Fibroblast of mammary gland (primary cell): ENCODE data around the gene CSNK1A1L.
A peak's percentile ranks its signal among the peaks of the same experiment; 100 is the strongest.

Experiments
- DNase-seq: peaks from one replicate; pipeline ENCODE4 v3.0.0-alpha.2; 2010; ENCODE audit warnings: low read depth
- H3K4me3 ChIP-seq: 2 replicates; pipeline ENCODE4 v1.5.1; 2011; ENCODE audit warnings: low read depth, mild to moderate bottlenecking, low read length, moderate library complexity; ENCODE audit not compliant: control insufficient read depth
- TF ChIP-seq, protein P1 (sequence below): conservative IDR thresholded peaks from 2 replicates; pipeline ENCODE4 v1.5.1; 2011; ENCODE audit warnings: low read depth, low read length, inconsistent platforms; ENCODE audit not compliant: control insufficient read depth, insufficient read depth

Gene CSNK1A1L

DNA sequence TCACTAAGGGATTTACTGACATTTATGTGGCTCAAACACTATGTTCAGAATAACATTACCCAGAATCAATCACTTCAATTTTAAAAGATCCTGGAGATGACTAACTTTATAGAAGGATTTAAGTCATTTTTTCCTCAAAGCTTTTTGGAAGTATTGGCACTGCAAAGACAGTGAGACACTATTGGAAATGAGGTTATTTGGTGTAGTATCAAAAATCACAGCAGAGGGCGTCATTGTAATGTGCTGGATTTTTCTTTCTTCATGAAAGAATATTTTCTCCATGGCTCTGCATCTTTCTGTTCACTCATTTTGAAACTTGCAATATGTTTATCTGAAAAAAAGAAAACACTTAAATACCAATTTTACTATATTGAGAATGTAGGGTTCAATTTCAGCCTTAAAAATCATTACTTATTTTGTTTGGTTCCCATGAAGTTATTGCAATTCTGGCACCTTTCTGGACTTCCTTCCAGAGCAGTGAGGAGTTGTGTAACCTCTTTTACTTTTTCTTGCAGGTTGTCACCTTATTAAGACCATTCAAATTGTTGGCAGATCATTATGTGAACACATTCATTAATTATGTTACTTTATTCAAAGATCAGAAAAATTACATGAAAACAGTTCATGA, 3.7 kb upstream of the CSNK1A1L start:
- H3K4me3 ChIP-seq: no peak overlapping the region
- TF ChIP-seq, protein P1, sequence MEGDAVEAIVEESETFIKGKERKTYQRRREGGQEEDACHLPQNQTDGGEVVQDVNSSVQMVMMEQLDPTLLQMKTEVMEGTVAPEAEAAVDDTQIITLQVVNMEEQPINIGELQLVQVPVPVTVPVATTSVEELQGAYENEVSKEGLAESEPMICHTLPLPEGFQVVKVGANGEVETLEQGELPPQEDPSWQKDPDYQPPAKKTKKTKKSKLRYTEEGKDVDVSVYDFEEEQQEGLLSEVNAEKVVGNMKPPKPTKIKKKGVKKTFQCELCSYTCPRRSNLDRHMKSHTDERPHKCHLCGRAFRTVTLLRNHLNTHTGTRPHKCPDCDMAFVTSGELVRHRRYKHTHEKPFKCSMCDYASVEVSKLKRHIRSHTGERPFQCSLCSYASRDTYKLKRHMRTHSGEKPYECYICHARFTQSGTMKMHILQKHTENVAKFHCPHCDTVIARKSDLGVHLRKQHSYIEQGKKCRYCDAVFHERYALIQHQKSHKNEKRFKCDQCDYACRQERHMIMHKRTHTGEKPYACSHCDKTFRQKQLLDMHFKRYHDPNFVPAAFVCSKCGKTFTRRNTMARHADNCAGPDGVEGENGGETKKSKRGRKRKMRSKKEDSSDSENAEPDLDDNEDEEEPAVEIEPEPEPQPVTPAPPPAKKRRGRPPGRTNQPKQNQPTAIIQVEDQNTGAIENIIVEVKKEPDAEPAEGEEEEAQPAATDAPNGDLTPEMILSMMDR: peak; percentile 80
- DNase-seq: peak; percentile 65

DNA sequence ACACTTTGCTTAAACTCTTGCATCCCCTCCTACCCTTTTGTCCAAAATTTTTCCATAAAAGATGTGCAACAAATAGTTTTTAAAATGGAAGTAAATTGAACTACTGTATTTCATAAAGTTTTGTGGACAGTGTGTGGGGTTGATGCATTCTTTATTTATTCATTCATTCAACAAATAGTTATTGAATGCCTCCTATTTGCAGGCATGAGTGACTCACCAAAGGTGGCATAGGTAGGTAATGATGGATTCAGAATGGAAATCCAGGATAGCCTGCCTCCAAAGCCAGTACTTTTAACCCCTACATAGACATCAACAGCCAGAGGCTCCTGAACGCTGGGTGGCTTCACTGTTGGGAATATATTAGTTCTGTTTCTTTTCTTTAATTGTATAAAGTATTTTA, 2.4 kb upstream of the CSNK1A1L start:
- TF ChIP-seq, protein P1: no peak
- no peak for DNase-seq
- H3K4me3 ChIP-seq: no peak overlapping the region

DNA sequence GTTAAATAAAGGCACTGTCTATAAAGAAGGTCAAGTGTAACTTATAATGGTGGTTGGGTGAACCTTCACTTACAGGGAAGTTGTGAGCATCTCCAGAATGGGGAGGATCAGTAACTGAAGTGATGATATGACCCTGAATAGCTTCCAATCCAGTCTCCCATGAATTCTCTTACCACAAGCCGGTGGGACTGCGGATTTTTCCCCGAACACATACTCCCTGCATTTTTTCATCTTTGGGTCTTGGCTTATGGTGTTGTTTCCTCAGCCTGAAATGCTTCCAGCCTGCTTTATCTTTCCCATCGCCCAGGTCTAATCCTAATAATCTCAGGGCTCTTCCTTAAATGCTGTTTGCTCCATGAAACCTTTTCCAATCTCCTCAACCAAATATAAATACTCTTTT, 2.0 kb upstream of the CSNK1A1L start:
- no peak overlapping the region for H3K4me3 ChIP-seq
- no peak for DNase-seq
- TF ChIP-seq, protein P1: no peak

DNA sequence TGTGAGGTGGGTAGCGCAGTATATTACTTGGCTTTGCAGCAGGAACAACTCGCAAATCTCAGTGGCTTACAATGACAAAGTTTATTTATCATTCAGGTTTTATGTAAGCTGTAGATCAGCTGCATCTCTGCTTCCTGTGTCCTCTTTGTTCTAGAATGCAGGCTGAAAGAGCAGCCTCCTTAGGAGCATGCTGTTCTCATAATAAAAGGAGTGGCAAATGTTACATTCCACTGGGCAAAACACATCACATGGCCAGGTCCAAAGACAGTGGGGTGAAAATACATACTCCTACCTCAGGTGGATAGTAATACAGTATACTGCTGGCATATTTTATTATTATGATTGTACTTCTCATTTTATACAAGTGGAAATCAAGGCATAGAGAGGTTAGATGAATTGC, 1.2 kb upstream of the CSNK1A1L start:
- TF ChIP-seq, protein P1: no peak
- no peak overlapping the region for H3K4me3 ChIP-seq
- no peak for DNase-seq

DNA sequence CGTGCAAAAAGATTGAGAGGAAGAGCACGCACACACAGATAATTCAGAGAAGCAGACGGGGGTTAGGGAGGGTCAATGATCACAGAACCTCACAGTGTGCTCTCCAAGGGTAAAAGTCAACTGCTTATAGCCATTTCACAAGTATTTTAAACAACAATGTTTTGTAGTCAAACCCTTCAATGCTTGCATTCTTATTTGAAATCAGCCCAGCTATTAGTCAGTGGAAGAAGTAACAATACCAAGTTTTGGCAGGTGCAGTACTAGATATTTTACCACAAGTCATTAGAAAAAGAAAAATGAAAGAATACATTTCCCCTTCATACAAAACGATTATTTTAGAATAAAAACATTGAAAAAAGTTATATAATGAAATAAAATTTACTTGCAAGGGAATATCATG, 2.6 kb downstream of the CSNK1A1L start:
- TF ChIP-seq, protein P1: no peak
- DNase-seq: no peak
- H3K4me3 ChIP-seq: no peak overlapping the region

DNA sequence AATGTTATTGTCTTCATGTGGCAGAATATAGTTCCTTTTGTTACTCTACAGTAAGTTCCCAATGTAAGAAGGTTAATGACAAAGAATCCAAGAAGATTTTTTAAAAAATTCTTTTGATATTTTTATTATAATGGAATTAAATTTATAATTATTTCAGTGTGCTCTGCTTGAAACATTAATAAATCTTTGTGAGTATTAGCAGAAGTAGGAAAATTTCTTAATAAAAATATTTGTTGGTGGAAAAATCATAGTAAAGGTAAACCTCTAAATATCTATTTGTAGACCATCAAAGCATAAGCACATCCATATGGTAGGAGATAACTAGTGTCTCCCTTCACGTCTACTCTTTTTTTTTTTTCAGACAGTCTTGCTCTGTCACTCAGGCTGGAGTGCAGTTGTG, 4.3 kb downstream of the CSNK1A1L start:
- TF ChIP-seq, protein P1: no peak
- no peak overlapping the region for H3K4me3 ChIP-seq
- DNase-seq: no peak

DNA sequence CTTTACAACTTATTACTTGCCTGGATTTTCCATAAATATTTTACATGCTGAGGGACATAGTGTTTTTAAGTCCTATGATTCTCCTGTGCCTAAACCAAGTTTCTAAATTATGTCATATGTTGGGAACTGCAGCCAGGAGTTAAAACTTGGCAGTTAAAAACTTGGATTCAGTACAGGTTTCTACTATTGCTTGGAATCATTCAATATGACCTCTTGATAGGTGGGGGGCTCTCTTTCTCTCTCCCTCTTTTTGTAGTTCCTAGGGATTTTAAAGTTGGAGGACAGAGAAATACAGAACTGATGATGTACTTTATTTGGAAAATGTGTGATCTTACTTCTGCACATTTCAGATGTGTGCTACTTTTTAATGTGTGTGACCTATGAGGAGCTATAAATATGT, 4.7 kb downstream of the CSNK1A1L start:
- DNase-seq: no peak
- TF ChIP-seq, protein P1: no peak

More for the DNA sequence above, 4.7 kb downstream of the CSNK1A1L start:
- no peak overlapping the region for H3K4me3 ChIP-seq
